ENCODE data around the gene GBF1.

GBF1 gene

DNA sequence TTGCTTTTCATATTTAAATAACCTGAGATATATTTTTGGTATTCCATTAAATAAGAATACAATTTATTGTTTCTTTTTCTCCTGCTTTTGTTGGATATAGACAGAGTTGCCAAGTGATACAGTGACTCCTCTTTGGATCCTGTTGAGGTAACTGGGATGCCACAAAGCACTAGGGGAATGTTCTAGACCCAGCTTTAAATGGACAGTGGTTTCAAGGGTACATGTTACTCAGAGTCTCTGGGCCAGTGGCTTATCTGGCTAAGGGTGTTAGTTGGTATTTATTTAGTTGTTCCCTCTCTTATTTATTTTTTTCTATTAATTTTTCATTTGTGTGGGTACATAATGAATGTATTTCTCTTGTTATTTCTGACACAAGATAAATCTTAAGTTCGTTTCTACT is 9.1 kb downstream of the GBF1 start:
- no peak for DNase-seq (ENCODE audit: low read depth)
- no peak overlapping the region for H3K4me3 ChIP-seq (ENCODE audit: control insufficient read depth, low read depth, low read length)
- TF ChIP-seq CTCF (conservative IDR thresholded peaks at IDR 0.05; ENCODE audit: control insufficient read depth, insufficient read depth, low read depth, low read length), result no peak

DNA sequence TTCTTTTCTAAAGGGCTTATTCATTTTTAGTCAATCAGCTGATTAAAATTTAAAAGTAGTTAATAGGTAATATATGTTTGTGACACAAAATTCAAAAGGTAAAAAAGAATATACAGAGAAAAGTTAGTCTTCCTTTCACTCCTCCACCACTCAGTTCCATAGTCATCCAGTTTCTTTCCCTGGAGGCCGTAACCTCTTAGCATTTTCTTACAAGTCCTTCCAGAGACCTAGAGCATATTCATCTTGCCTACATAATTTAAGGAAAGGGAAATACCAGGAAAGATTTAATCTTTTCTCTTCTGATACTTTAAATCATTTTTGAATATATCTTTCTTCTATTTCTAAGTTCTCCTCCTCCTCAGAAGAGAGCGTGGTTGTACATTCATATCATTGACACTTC is 10.1 kb downstream of the GBF1 start:
- H3K4me3 ChIP-seq (ENCODE audit: control insufficient read depth, low read depth, low read length), result no peak overlapping the region
- no peak for TF ChIP-seq CTCF (conservative IDR thresholded peaks at IDR 0.05; ENCODE audit: control insufficient read depth, insufficient read depth, low read depth, low read length)
- no peak for DNase-seq (ENCODE audit: low read depth)

DNA sequence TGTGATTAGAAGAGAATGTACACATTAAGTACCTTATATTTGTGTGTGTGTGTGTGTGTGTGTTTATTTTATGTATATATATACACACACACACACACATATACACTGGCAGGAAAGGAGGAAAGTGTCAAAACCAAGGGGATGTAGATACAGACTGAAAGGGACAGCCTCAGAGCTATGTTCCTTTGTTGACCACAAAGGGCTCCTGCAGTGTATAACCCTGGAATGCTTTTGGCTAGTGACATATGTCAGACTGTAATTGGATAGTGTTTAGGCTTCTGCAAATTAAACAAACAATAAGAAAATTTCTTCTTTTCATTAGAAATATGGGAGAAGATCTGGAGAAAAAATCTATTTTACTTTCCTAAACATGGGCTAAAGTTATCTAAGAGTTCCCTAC is 15.9 kb downstream of the GBF1 start:
- DNase-seq (ENCODE audit: low read depth), result no peak
- no peak overlapping the region for H3K4me3 ChIP-seq (ENCODE audit: control insufficient read depth, low read depth, low read length)
- TF ChIP-seq CTCF (conservative IDR thresholded peaks at IDR 0.05; ENCODE audit: control insufficient read depth, insufficient read depth, low read depth, low read length), result no peak

DNA sequence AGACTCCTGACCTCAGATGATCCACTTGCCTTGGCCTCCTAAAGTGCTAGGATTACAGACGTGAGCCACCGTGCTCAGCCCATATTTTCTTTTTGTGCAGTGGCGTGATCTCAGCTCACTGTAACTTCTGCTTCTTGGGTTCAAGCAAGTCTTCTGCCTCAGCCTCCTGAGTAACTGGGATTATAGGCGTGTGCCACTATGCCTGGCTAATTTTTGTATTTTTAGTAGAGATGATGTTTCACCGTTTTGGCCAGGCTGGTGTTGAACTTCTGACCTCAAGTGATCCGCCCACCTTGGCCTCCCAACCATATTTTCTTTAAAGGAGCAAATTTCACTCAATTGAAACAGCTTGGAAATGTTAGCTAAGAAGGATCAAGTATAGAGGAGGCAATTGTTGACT is 16.5 kb downstream of the GBF1 start:
- DNase-seq (ENCODE audit: low read depth), result peak; percentile 31
- no peak overlapping the region for H3K4me3 ChIP-seq (ENCODE audit: control insufficient read depth, low read depth, low read length)
- TF ChIP-seq CTCF (conservative IDR thresholded peaks at IDR 0.05; ENCODE audit: control insufficient read depth, insufficient read depth, low read depth, low read length), result no peak

- peak; percentile 48 for DNase-seq (ENCODE audit: low read depth)
- H3K4me3 ChIP-seq (ENCODE audit: control insufficient read depth, low read depth, low read length), result no peak overlapping the region
- no peak for TF ChIP-seq CTCF (conservative IDR thresholded peaks at IDR 0.05; ENCODE audit: control insufficient read depth, insufficient read depth, low read depth, low read length)
Measured at GRCh38 chr10:102262744-102263370, 17.5 kb downstream of the GBF1 start.

DNA sequence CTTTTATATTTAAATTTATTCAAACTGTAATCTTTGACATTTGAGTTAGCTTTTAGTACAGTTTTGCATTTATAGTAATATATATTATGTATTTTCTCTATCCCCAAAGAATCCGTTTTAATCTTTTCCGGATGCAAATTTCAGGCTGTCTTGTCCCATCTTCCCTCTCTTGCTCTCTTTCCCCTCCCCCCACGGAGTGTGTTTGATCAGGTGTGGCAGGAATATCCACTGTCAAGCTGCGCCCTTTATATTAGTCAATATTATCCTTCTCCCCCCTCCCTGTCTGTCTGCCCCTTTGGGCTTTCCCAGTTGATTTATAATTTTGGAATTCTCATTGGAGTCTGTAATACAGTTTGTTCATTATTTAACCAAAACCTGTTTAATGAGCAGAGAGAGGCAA is 19.0 kb downstream of the GBF1 start:
- no peak for DNase-seq (ENCODE audit: low read depth)
- H3K4me3 ChIP-seq (ENCODE audit: control insufficient read depth, low read depth, low read length), result no peak overlapping the region
- TF ChIP-seq CTCF (conservative IDR thresholded peaks at IDR 0.05; ENCODE audit: control insufficient read depth, insufficient read depth, low read depth, low read length), result no peak

GRCh38 chr10:102266670-102267069 is 21.3 kb downstream of the GBF1 start:
- TF ChIP-seq CTCF (conservative IDR thresholded peaks at IDR 0.05; ENCODE audit: control insufficient read depth, insufficient read depth, low read depth, low read length), result no peak
- DNase-seq (ENCODE audit: low read depth), result no peak
- H3K4me3 ChIP-seq (ENCODE audit: control insufficient read depth, low read depth, low read length), result no peak overlapping the region
